WTC11 (cell line): Measurements from ENCODE around the gene MCOLN3. TPM values are rescaled to one million over a fixed set of nuclear protein-coding genes. Genes with fewer than 3 reads are reported as not detected.

Source experiments
- ATAC-seq: fragments of 200-7000 bp; cut with Tn5 transposase; 2 replicates; pipeline ENCODE4 v1.10.0; 2021; ENCODE audit warnings: mild to moderate bottlenecking, moderate library complexity
- CTCF ChIA-PET: fragments of 300-600 bp; sonication (Branson Sonifier 250); formaldehyde crosslinking; loops from one replicate; lab custom pipeline; 2021; ENCODE audit warnings: antibody characterized with exemption; lab: Charles Lee
- POLR2A ChIA-PET: fragments of 350-600 bp; sonication (Branson Sonifier 250); formaldehyde crosslinking; loops from one replicate; lab custom pipeline; 2021; ENCODE audit warnings: antibody characterized with exemption; lab: Charles Lee
- DNase-seq: peaks from one replicate; pipeline ENCODE4 v3.0.0; 2021; ENCODE audit warnings: low spot score
- H3K27ac Mint-ChIP-seq: 2 replicates; pipeline ENCODE4 v1.8.0; 2021; ENCODE audit warnings: mixed read lengths
- H3K27me3 Mint-ChIP-seq: 2 replicates; pipeline ENCODE4 v1.8.0; 2021; ENCODE audit warnings: low read depth, mild to moderate bottlenecking, moderate library complexity, mixed read lengths
- H3K36me3 Mint-ChIP-seq: 2 replicates; pipeline ENCODE4 v1.8.0; 2021; ENCODE audit warnings: mixed read lengths
- H3K4me1 Mint-ChIP-seq: 2 replicates; pipeline ENCODE4 v1.8.0; 2022; ENCODE audit warnings: mixed read lengths
- H3K4me3 Mint-ChIP-seq: 2 replicates; pipeline ENCODE4 v1.8.0; 2021; ENCODE audit warnings: mild to moderate bottlenecking, moderate library complexity, mixed read lengths
- H3K9me3 Mint-ChIP-seq: 2 replicates; pipeline ENCODE4 v1.8.0; 2021; ENCODE audit warnings: mixed read lengths
- ATF6 ChIP-seq: sonication (generic); formaldehyde crosslinking; IDR thresholded peaks from 2 replicates; pipeline ENCODE4 v1.8.1; 2023; ENCODE audit warnings: mild to moderate bottlenecking, missing genetic modification reagents
- CDX4 ChIP-seq: fragments of 250-450 bp; sonication (Bioruptor Pico); IDR thresholded peaks from 2 replicates; pipeline ENCODE4 v1.9.0; 2021; ENCODE audit warnings: moderate library complexity, mild to moderate bottlenecking, inconsistent platforms, borderline replicate concordance
- CREB1 ChIP-seq: sonication (generic); formaldehyde crosslinking; IDR thresholded peaks from 2 replicates; pipeline ENCODE4 v1.8.0; 2023; ENCODE audit warnings: mild to moderate bottlenecking, missing genetic modification reagents
- E2F5 ChIP-seq: sonication (generic); formaldehyde crosslinking; IDR thresholded peaks from 2 replicates; pipeline ENCODE4 v1.8.1; 2022; ENCODE audit warnings: mild to moderate bottlenecking, moderate library complexity, missing genetic modification reagents
- FOXK1 ChIP-seq: sonication (generic); formaldehyde crosslinking; IDR thresholded peaks from 2 replicates; pipeline ENCODE4 v1.8.0; 2022; ENCODE audit warnings: mild to moderate bottlenecking, moderate library complexity, missing genetic modification reagents
- FOXP4 ChIP-seq: sonication (generic); formaldehyde crosslinking; IDR thresholded peaks from 2 replicates; pipeline ENCODE4 v1.8.0; 2022; ENCODE audit warnings: mild to moderate bottlenecking, missing genetic modification reagents
- MXD4 ChIP-seq: fragments of 250-450 bp; sonication (Bioruptor Pico); IDR thresholded peaks from 2 replicates; pipeline ENCODE4 v1.8.0; 2021; ENCODE audit warnings: mild to moderate bottlenecking, moderate library complexity, borderline replicate concordance
- NFE2L1 ChIP-seq: sonication (generic); formaldehyde crosslinking; IDR thresholded peaks from 2 replicates; pipeline ENCODE4 v1.8.1; 2023; ENCODE audit warnings: missing genetic modification reagents
- PRDM15 ChIP-seq: sonication (generic); formaldehyde crosslinking; IDR thresholded peaks from 2 replicates; pipeline ENCODE4 v1.8.0; 2022; ENCODE audit warnings: missing genetic modification reagents
- RORB ChIP-seq: fragments of 250-450 bp; sonication (Bioruptor Pico); IDR thresholded peaks from 2 replicates; pipeline ENCODE4 v1.9.0; 2021; ENCODE audit warnings: mild to moderate bottlenecking
- SOX15 ChIP-seq: fragments of 250-450 bp; sonication (Bioruptor Pico); IDR thresholded peaks from 2 replicates; pipeline ENCODE4 v1.9.0; 2021; ENCODE audit warnings: mild to moderate bottlenecking
- TCF7 ChIP-seq: sonication (generic); formaldehyde crosslinking; IDR thresholded peaks from 2 replicates; pipeline ENCODE4 v1.8.0; 2022; ENCODE audit warnings: mild to moderate bottlenecking, low read depth, missing genetic modification reagents, moderate library complexity
- TEAD1 ChIP-seq: sonication (generic); formaldehyde crosslinking; IDR thresholded peaks from 2 replicates; pipeline ENCODE4 v1.8.0; 2022; ENCODE audit warnings: mild to moderate bottlenecking, missing genetic modification reagents
- TEAD4 ChIP-seq: sonication (generic); formaldehyde crosslinking; IDR thresholded peaks from 2 replicates; pipeline ENCODE4 v1.8.0; 2022; ENCODE audit warnings: mild to moderate bottlenecking, missing genetic modification reagents
- ZBTB43 ChIP-seq: sonication (generic); formaldehyde crosslinking; IDR thresholded peaks from 2 replicates; pipeline ENCODE4 v1.8.1; 2023; ENCODE audit warnings: mild to moderate bottlenecking, missing genetic modification reagents
- ZNF423 ChIP-seq: fragments of 250-450 bp; sonication (Bioruptor Pico); IDR thresholded peaks from 2 replicates; pipeline ENCODE4 v2.1.2; 2022; ENCODE audit warnings: mild to moderate bottlenecking, moderate library complexity
- ZNF671 ChIP-seq: fragments of 250-450 bp; sonication (Bioruptor Pico); IDR thresholded peaks from 2 replicates; pipeline ENCODE4 v1.8.0; 2021; ENCODE audit warnings: mild to moderate bottlenecking
- total RNA-seq: library from RNA; stranded (reverse); gene quantifications from 3 replicates; pipeline ENCODE4 v1.2.3, GENCODE V29; 2021

Gene MCOLN3
- total RNA-seq, 1 experiment from 2014 or later = 6.4 TPM

GRCh38 chr1:85091671-85092280 lies 43.5 kb upstream of the MCOLN3 start:
- no peak overlapping the region for H3K27ac Mint-ChIP-seq
- H3K4me1 Mint-ChIP-seq = peaks cover 9% of the 10 kb centered on the region
- H3K9me3 Mint-ChIP-seq = no peaks in the 10 kb centered on the region
- DNase-seq (no peak), ATAC-seq (no peak)
- ChIA-PET CTCF (interaction anchor here (0.9 to 2.0 kb wide), 2 partner anchors 17 to 147 kb away, joined by 3 to 4 read pairs; no protein-coding TSS in a partner anchor), POLR2A (no interaction called here)
- H3K4me3 Mint-ChIP-seq = no peak overlapping the region
- no peaks in the 10 kb centered on the region for H3K27me3 Mint-ChIP-seq
- H3K36me3 Mint-ChIP-seq = no peaks in the 10 kb centered on the region
- TF ChIP-seq FOXP4 (CRISPR knock-in tag) (no peak), MXD4 (CRISPR knock-in tag) (no peak), ATF6 (CRISPR knock-in tag) (no peak), CDX4 (CRISPR knock-in tag) (no peak), ZNF423 (CRISPR knock-in tag) (no peak), SOX15 (CRISPR knock-in tag) (no peak), TCF7 (CRISPR knock-in tag) (no peak), E2F5 (CRISPR knock-in tag) (no peak), ZNF671 (no peak), PRDM15 (CRISPR knock-in tag) (no peak), ZBTB43 (CRISPR knock-in tag) (no peak), FOXK1 (CRISPR knock-in tag) (no peak), CREB1 (CRISPR knock-in tag) (no peak), RORB (CRISPR knock-in tag) (no peak), TEAD4 (CRISPR knock-in tag) (no peak), NFE2L1 (CRISPR knock-in tag) (no peak), TEAD1 (CRISPR knock-in tag) (no peak)
